NCI-H2196 (cell line): ENCODE measurements around the gene IRF9.
A peak's percentile ranks its signal among the peaks of the same experiment; 100 is the strongest.
"Not testable (repeated sequence)": the region's sequence is repeated elsewhere in the genome, so short reads cannot be mapped to it uniquely, and the experiment has no call there.

Source experiments
- DNase-seq: peaks from one replicate; lab custom pipeline; 2025; ENCODE audit not compliant: unreplicated experiment; lab: John Stamatoyannopoulos, UW

The IRF9 gene

GRCh38 chr14:24190416-24190815 is 29.4 kb downstream of the IRF9 start:
- no peak for DNase-seq

- no peak for DNase-seq
Observed at GRCh38 chr14:24192933-24193332, 31.9 kb downstream of the IRF9 start.

GRCh38 chr14:24194186-24194872 is 33.3 kb downstream of the IRF9 start:
- DNase-seq: no peak

GRCh38 chr14:24194873-24195185 is 33.8 kb downstream of the IRF9 start:
- no peak for DNase-seq

- peak; percentile 78 for DNase-seq
Observed at GRCh38 chr14:24195186-24196070, 34.4 kb downstream of the IRF9 start, which contains the start of gene TM9SF1. Gene TM9SF1 (minus strand): TSS chr14:24195441. CDS start chr14:24195019, 422 bp downstream.

- peak; percentile 11 for DNase-seq
Observed at GRCh38 chr14:24196071-24197055, 35.3 kb downstream of the IRF9 start.

- no peak for DNase-seq
Observed at GRCh38 chr14:24197056-24197450, 36.0 kb downstream of the IRF9 start.

GRCh38 chr14:24198814-24199524 is 37.9 kb downstream of the IRF9 start:
- no peak for DNase-seq

GRCh38 chr14:24202538-24202937 is 41.5 kb downstream of the IRF9 start:
- DNase-seq: not testable (repeated sequence)

- DNase-seq: not testable (repeated sequence)
Observed at GRCh38 chr14:24203249-24203886, 42.3 kb downstream of the IRF9 start.

GRCh38 chr14:24204163-24205146 is 43.4 kb downstream of the IRF9 start:
- no peak for DNase-seq

- no peak for DNase-seq
Observed at GRCh38 chr14:24206260-24207103, 45.4 kb downstream of the IRF9 start.

GRCh38 chr14:24207104-24207551 is 46.1 kb downstream of the IRF9 start:
- DNase-seq: no peak

- no peak for DNase-seq
Observed at GRCh38 chr14:24207625-24208024, 46.6 kb downstream of the IRF9 start.

- no peak for DNase-seq
Observed at GRCh38 chr14:24211311-24211710, 50.2 kb downstream of the IRF9 start.

- peak; percentile 96 for DNase-seq
Observed at GRCh38 chr14:24212924-24213865, 52.1 kb downstream of the IRF9 start, which contains the start of gene CHMP4A. Gene CHMP4A (minus strand): TSS chr14:24213488. CDS start chr14:24213439, 49 bp downstream.
